HCT116 (cell line): ENCODE data around the gene RPL27. TPM values are rescaled to one million over a fixed set of nuclear protein-coding genes. Genes with fewer than 3 reads are reported as not detected.

Experiments used
- ATAC-seq: fragments of 200-7000 bp; cut with Tn5 transposase; 2 replicates; pipeline ENCODE4 v1.9.1; 2020; ENCODE audit warnings: mild to moderate bottlenecking, moderate library complexity
- BruUV-seq: library from RNA; stranded (reverse); fragments of 400-500 nt; replicated peaks from 2 replicates; lab custom pipeline; 2021; lab: Mats Ljungman, UMichigan
- CTCF ChIA-PET: fragments of 300-600 bp; sonication (Branson Sonifier 250); formaldehyde crosslinking; loops from one replicate; lab custom pipeline; 2021; ENCODE audit warnings: antibody characterized with exemption; lab: Charles Lee
- POLR2A ChIA-PET: fragments of 300-600, 350-600 bp; sonication (Branson Sonifier 250); formaldehyde crosslinking; loops from one replicate; lab custom pipeline; 2021; ENCODE audit warnings: antibody characterized with exemption; lab: Charles Lee
- RAD21 ChIA-PET, 2 experiments: fragments of 300-600 bp; sonication (Branson Sonifier 250); formaldehyde crosslinking; loops; one replicate each; lab custom pipeline; 2023; ENCODE audit warnings: low total read pairs in 2 of 2; ENCODE audit not compliant: uncharacterized antibody in 2 of 2, unreplicated experiment in 2 of 2, low non-redundant PET in 1 of 2; lab: Charles Lee
- DNase-seq: peaks from one replicate; pipeline ENCODE4 v3.0.0-alpha.2; 2010; ENCODE audit warnings: low read depth, low spot score
- H2AFZ ChIP-seq: fragments of 200-600 bp; shearing (Covaris generic), sonication (generic); 2 replicates; pipeline ENCODE4 v1.6.1; 2017; ENCODE audit warnings: low read depth, mixed run types, mixed read lengths, antibody characterized with exemption, low read length; ENCODE audit not compliant: poor library complexity, severe bottlenecking
- H3K27ac ChIP-seq: 2 replicates; pipeline ENCODE4 v1.5.1; 2012; ENCODE audit warnings: low read depth, low read length
- H3K27me3 ChIP-seq: fragments of 200-600 bp; sonication (generic); 2 replicates; pipeline ENCODE4 v1.6.1; 2016; ENCODE audit warnings: mixed run types, low read length, mixed read lengths; ENCODE audit not compliant: insufficient read depth
- H3K36me3 ChIP-seq, 2 experiments: fragments of 200-500 bp in 1 of 2; fragments of 200-600 bp in 1 of 2; sonication (Bioruptor generic) in 1 of 2; sonication (generic) in 1 of 2; 2 replicates each; pipeline versions ENCODE4 v1.5.1 to v1.6.1; 2014 to 2016; ENCODE audit warnings: low read length in 2 of 2, inconsistent platforms in 1 of 2, mixed read lengths in 1 of 2, mixed run types in 1 of 2; ENCODE audit not compliant: insufficient read depth in 2 of 2, control insufficient read depth in 1 of 2
- H3K4me1 ChIP-seq, 2 experiments: fragments of 200-600 bp in 1 of 2; sonication (generic) in 1 of 2; 2 replicates each; pipeline versions ENCODE4 v1.5.1 to v1.6.1; 2012 to 2017; ENCODE audit warnings: low read length in 2 of 2, inconsistent platforms in 1 of 2, mild to moderate bottlenecking in 1 of 2, mixed read lengths in 1 of 2, mixed run types in 1 of 2, moderate library complexity in 1 of 2; ENCODE audit not compliant: insufficient read depth in 2 of 2, control insufficient read depth in 1 of 2
- H3K4me2 ChIP-seq: fragments of 200-600 bp; sonication (generic); 2 replicates; pipeline ENCODE4 v1.6.1; 2017; ENCODE audit warnings: mixed run types, low read length, mixed read lengths
- H3K4me3 ChIP-seq, 2 experiments: fragments of 200-600 bp in 1 of 2; sonication (generic) in 1 of 2; replicated peaks in 1 of 2; 2 replicates each; pipeline ENCODE4 v1.5.1; 2011 to 2016; ENCODE audit warnings: low read length in 2 of 2, control low read depth in 1 of 2, low read depth in 1 of 2, mild to moderate bottlenecking in 1 of 2, mixed read lengths in 1 of 2, mixed run types in 1 of 2
- H3K79me2 ChIP-seq: fragments of 200-600 bp; sonication (generic); 2 replicates; pipeline ENCODE4 v1.6.1; 2017; ENCODE audit warnings: mild to moderate bottlenecking, mixed run types, low read length, moderate library complexity, mixed read lengths; ENCODE audit not compliant: insufficient read depth
- H3K9ac ChIP-seq: fragments of 200-600 bp; sonication (generic); 2 replicates; pipeline ENCODE4 v1.6.1; 2016; ENCODE audit warnings: low read length, mixed read lengths
- H3K9me2 ChIP-seq: fragments of 200-600 bp; sonication (generic), shearing (Covaris generic); 2 replicates; pipeline ENCODE4 v1.6.1; 2017; ENCODE audit warnings: mixed run types, mild to moderate bottlenecking, moderate library complexity; ENCODE audit not compliant: insufficient read depth
- H3K9me3 ChIP-seq, 2 experiments: fragments of 200-500 bp in 1 of 2; fragments of 200-600 bp in 1 of 2; sonication (Bioruptor generic) in 1 of 2; sonication (generic) in 1 of 2; 2 replicates each; pipeline ENCODE4 v1.6.1; 2014 to 2017; ENCODE audit warnings: low read length in 2 of 2, mixed read lengths in 2 of 2, inconsistent platforms in 1 of 2, low read depth in 1 of 2, mild to moderate bottlenecking in 1 of 2, mixed run types in 1 of 2, moderate library complexity in 1 of 2; ENCODE audit not compliant: control insufficient read depth in 1 of 2, insufficient read depth in 1 of 2
- H4K20me1 ChIP-seq: fragments of 200-600 bp; sonication (generic), shearing (Covaris generic); 2 replicates; pipeline ENCODE4 v1.6.1; 2017; ENCODE audit warnings: mixed run types, mild to moderate bottlenecking, moderate library complexity; ENCODE audit not compliant: insufficient read depth
- ATF3 ChIP-seq: IDR thresholded peaks from 2 replicates; pipeline ENCODE4 v1.6.1; 2012
- CTCF ChIP-seq, 3 experiments: fragments of 200-600 bp in 1 of 3; sonication (generic) in 1 of 3; IDR thresholded peaks in 2 of 3; conservative IDR thresholded peaks in 1 of 3; 2 replicates each; pipeline ENCODE4 v1.5.1; 2012 to 2017; ENCODE audit warnings: low read depth in 2 of 3, low read length in 2 of 3, antibody characterized with exemption in 1 of 3, borderline replicate concordance in 1 of 3, control low read depth in 1 of 3, mild to moderate bottlenecking in 1 of 3, mixed read lengths in 1 of 3, mixed run types in 1 of 3, moderate library complexity in 1 of 3; ENCODE audit not compliant: insufficient read depth in 1 of 3
- EGR1 ChIP-seq: IDR thresholded peaks from 2 replicates; pipeline ENCODE4 v1.6.1; 2012; ENCODE audit warnings: low read depth
- POLR2AphosphoS5 ChIP-seq: IDR thresholded peaks from 2 replicates; pipeline ENCODE4 v1.6.1; 2011; ENCODE audit warnings: mild to moderate bottlenecking, low read depth, low read length, moderate library complexity
- SIN3A ChIP-seq: IDR thresholded peaks from 2 replicates; pipeline ENCODE4 v1.6.1; 2012; ENCODE audit warnings: low read depth
- SRF ChIP-seq: IDR thresholded peaks from 2 replicates; pipeline ENCODE4 v1.6.1; 2012; ENCODE audit warnings: low read depth
- TCF7L2 ChIP-seq: IDR thresholded peaks from 2 replicates; pipeline ENCODE4 v1.7.0; 2011; ENCODE audit warnings: borderline replicate concordance, inconsistent platforms; ENCODE audit not compliant: insufficient read depth, insufficient read length; ENCODE audit errors: extremely low read depth
- YY1 ChIP-seq: IDR thresholded peaks from 2 replicates; pipeline ENCODE4 v1.6.1; 2011; ENCODE audit warnings: low read length, low read depth, moderate library complexity, mild to moderate bottlenecking; ENCODE audit not compliant: insufficient replicate concordance; ENCODE audit errors: extremely low read depth
- intact Hi-C: fragments of 100-400 bp; cut with micrococcal nuclease; formaldehyde crosslinking; loops from 2 replicates; pipeline ENCODE4 v1.10.0; 2022
- total RNA-seq: library from RNA; stranded (reverse); gene quantifications from one replicate; pipeline ENCODE4 v1.2.1, GENCODE V29; 2021; ENCODE audit not compliant: unreplicated experiment
- TF ChIP-seq, protein P1 (sequence below): IDR thresholded peaks from 2 replicates; pipeline ENCODE4 v1.6.1; 2012; ENCODE audit warnings: low read depth

Gene RPL27
- total RNA-seq, 1 experiment from 2014 or later: 1,295 TPM

DNA sequence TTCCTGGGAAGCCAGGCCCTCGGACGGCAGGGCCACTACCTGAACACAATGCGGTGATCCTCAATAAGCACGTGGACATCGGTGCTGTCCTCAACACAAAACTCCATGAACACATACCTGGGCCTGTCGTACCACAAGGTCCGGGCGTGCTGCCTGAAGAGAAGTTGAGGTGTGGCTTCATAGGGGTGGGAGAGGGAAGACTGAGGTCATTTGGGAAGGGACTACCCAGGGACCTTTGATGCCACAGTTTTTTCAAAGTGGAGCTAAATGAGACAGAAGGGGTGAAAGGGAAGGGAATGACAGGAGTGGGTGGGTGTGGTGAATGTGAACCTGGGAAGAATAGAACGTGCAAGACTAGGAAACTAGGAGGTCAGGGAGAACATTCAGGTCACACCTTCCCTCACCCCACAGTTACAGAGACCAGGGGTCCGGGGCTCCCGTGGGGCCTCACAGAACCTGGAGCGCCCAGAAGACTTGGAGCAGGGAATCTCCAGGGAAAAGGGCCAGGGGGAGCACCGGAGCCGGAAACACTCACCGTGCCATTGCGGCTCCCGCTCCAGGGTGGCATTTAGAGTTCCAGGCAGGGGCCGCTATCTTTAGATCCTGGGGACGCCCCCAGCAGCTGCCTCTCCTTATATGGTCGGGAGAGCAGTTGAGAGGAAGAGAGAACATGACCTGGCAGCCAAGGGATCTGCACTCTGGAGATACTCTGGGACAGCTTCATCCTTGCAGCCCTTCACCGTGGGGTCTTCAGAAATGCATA, 18.5 kb upstream of the RPL27 start, which contains the start of gene PTGES3L:
Gene PTGES3L, minus strand, starts transcription at position 570 of the 763 bp plus-strand sequence. Its CDS starts 27 bp downstream, at position 543.
- RAD21 ChIA-PET: no interaction called here
- peak within 1 kb of the TSS; percentile 93 for H3K4me2 ChIP-seq
- TSS peak; percentile 50 for BruUV-seq
- CTCF ChIA-PET: interaction anchor here (0.9 to 1.0 kb wide), 2 partner anchors 15 to 18 kb away, joined by 3 to 7 read pairs; partner anchors contain the start of gene RPL27
- peak within 1 kb of the TSS; percentile 90 for H3K27ac ChIP-seq
- no peaks in the 10 kb centered on the region for H3K9me3 ChIP-seq
- peaks cover 26% of the 10 kb centered on the region for H3K79me2 ChIP-seq
- POLR2A ChIA-PET: interaction anchor here (1.0 to 1.3 kb wide), 2 partner anchors 14 to 18 kb away, joined by 4 to 7 read pairs; partner anchors contain the start of gene RPL27
- DNase-seq (no peak), ATAC-seq (peak; percentile 71)
- intact Hi-C loops: no loop called here
- no peaks in the 10 kb centered on the region for H3K9me2 ChIP-seq
- peak within 1 kb of the TSS; percentile 91 for H3K9ac ChIP-seq
- TF ChIP-seq TCF7L2 (peak; percentile 32), SRF (peak; percentile 88), SIN3A (no peak)
- H2AFZ ChIP-seq: no peak within 1 kb of the TSS
- peaks cover 13 to 28% of the 10 kb centered on the region in 2 experiments for H3K4me1 ChIP-seq
- 0 out of 4 replicates have a peak, but pooled peaks cover 0 to under 1% of the 10 kb centered on the region in 2 experiments for H3K36me3 ChIP-seq
- peak within 1 kb of the TSS; percentile 88 to 96 for H3K4me3 ChIP-seq
- no peaks in the 10 kb centered on the region for H3K27me3 ChIP-seq
- no peaks in the 10 kb centered on the region for H4K20me1 ChIP-seq

GRCh38 chr17:42980274-42980765, 17.9 kb upstream of the RPL27 start, which contains the start of gene RUNDC1:
Gene RUNDC1 (plus strand): TSS chr17:42980565. CDS start chr17:42980577, 12 bp downstream.
- peak within 1 kb of the TSS; percentile 90 for H3K27ac ChIP-seq
- H3K4me2 ChIP-seq: peak within 1 kb of the TSS; percentile 93
- H3K36me3 ChIP-seq: peaks cover 3 to 6% of the 10 kb centered on the region in 2 experiments; a peak in 1 of 4 replicates
- H3K4me3 ChIP-seq: peak within 1 kb of the TSS; percentile 88 to 96
- peaks cover 13 to 28% of the 10 kb centered on the region in 2 experiments for H3K4me1 ChIP-seq
- H3K79me2 ChIP-seq: peaks cover 31% of the 10 kb centered on the region
- POLR2A ChIA-PET: interaction anchor here (1.0 to 1.3 kb wide), 2 partner anchors 15 to 18 kb away, joined by 4 to 7 read pairs; partner anchors contain the start of gene RPL27
- no peak within 1 kb of the TSS for H2AFZ ChIP-seq
- RAD21 ChIA-PET: no interaction called here
- intact Hi-C loops: no loop called here
- CTCF ChIA-PET: interaction anchor here (0.9 to 1.0 kb wide), 2 partner anchors 15 to 18 kb away, joined by 3 to 7 read pairs; partner anchors contain the start of gene RPL27
- H3K9ac ChIP-seq: peak within 1 kb of the TSS; percentile 91
- H4K20me1 ChIP-seq: no peaks in the 10 kb centered on the region
- peak; percentile 59 for DNase-seq
- no peaks in the 10 kb centered on the region for H3K27me3 ChIP-seq
- no peaks in the 10 kb centered on the region for H3K9me3 ChIP-seq
- peak; percentile 84 for ATAC-seq
- BruUV-seq: no TSS peak
- no peaks in the 10 kb centered on the region for H3K9me2 ChIP-seq
- TF ChIP-seq TCF7L2 (no peak), ATF3 (no peak), POLR2AphosphoS5 (peak; percentile 68), YY1 (peak; percentile 97), EGR1 (peak; percentile 49; the same call in 1 of the 2 replicates), CTCF (IDR thresholded peaks at IDR 0.05 in 2 of 3, conservative IDR thresholded peaks at IDR 0.05 in 1 of 3; ENCODE audit: borderline replicate concordance in 1 of 3, insufficient read depth in 1 of 3, low read depth in 2 of 3, low read length in 2 of 3) (no peak), SIN3A (0 out of 2 replicates have a peak, but pooled peaks have one; percentile 73)
- TF ChIP-seq, protein P1, sequence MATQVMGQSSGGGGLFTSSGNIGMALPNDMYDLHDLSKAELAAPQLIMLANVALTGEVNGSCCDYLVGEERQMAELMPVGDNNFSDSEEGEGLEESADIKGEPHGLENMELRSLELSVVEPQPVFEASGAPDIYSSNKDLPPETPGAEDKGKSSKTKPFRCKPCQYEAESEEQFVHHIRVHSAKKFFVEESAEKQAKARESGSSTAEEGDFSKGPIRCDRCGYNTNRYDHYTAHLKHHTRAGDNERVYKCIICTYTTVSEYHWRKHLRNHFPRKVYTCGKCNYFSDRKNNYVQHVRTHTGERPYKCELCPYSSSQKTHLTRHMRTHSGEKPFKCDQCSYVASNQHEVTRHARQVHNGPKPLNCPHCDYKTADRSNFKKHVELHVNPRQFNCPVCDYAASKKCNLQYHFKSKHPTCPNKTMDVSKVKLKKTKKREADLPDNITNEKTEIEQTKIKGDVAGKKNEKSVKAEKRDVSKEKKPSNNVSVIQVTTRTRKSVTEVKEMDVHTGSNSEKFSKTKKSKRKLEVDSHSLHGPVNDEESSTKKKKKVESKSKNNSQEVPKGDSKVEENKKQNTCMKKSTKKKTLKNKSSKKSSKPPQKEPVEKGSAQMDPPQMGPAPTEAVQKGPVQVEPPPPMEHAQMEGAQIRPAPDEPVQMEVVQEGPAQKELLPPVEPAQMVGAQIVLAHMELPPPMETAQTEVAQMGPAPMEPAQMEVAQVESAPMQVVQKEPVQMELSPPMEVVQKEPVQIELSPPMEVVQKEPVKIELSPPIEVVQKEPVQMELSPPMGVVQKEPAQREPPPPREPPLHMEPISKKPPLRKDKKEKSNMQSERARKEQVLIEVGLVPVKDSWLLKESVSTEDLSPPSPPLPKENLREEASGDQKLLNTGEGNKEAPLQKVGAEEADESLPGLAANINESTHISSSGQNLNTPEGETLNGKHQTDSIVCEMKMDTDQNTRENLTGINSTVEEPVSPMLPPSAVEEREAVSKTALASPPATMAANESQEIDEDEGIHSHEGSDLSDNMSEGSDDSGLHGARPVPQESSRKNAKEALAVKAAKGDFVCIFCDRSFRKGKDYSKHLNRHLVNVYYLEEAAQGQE: no peak
